KMS-11 (cell line): ENCODE results near the gene VAC14.

Source experiments
- H2AFZ ChIP-seq: fragments of 200-600 bp; sonication (generic); 2 replicates; pipeline ENCODE4 v1.6.1; 2016; ENCODE audit warnings: antibody characterized with exemption, mixed run types, low read depth
- H3K27ac ChIP-seq: fragments of 200-600 bp; sonication (generic); 2 replicates; pipeline ENCODE4 v1.6.1; 2016; ENCODE audit warnings: mild to moderate bottlenecking, mixed run types
- H3K27me3 ChIP-seq: fragments of 200-600 bp; sonication (generic); 2 replicates; pipeline ENCODE4 v1.6.1; 2017; ENCODE audit warnings: mild to moderate bottlenecking, low read depth, mixed run types, moderate library complexity; ENCODE audit not compliant: insufficient read depth
- H3K36me3 ChIP-seq: fragments of 200-600 bp; sonication (generic); 2 replicates; pipeline ENCODE4 v1.6.1; 2017; ENCODE audit warnings: mild to moderate bottlenecking, mixed run types; ENCODE audit not compliant: insufficient read depth
- H3K4me1 ChIP-seq: fragments of 200-600 bp; sonication (generic); 2 replicates; pipeline ENCODE4 v1.6.1; 2016; ENCODE audit warnings: mild to moderate bottlenecking, low read depth, mixed run types; ENCODE audit not compliant: poor library complexity, severe bottlenecking
- H3K4me2 ChIP-seq: fragments of 200-600 bp; sonication (generic); 2 replicates; pipeline ENCODE4 v1.7.0; 2016; ENCODE audit warnings: mild to moderate bottlenecking, mixed run types
- H3K4me3 ChIP-seq: fragments of 200-600 bp; sonication (generic); IDR thresholded peaks from 2 replicates; pipeline ENCODE4 v1.6.1; 2017; ENCODE audit warnings: low read depth, low read length, mixed read lengths; ENCODE audit not compliant: insufficient read depth
- H3K79me2 ChIP-seq: fragments of 200-600 bp; sonication (generic); 2 replicates; pipeline ENCODE4 v1.6.1; 2016; ENCODE audit warnings: low read depth, mixed run types; ENCODE audit not compliant: insufficient read depth
- H3K9ac ChIP-seq: fragments of 200-600 bp; sonication (generic); 2 replicates; pipeline ENCODE4 v1.6.1; 2016; ENCODE audit warnings: mild to moderate bottlenecking, mixed run types
- H4K20me1 ChIP-seq: fragments of 200-600 bp; sonication (generic); 2 replicates; pipeline ENCODE4 v1.6.1; 2016; ENCODE audit warnings: mild to moderate bottlenecking, mixed run types; ENCODE audit not compliant: insufficient read depth
- TF ChIP-seq, protein P1 (sequence below): fragments of 200-600 bp; sonication (generic); conservative IDR thresholded peaks from 2 replicates; pipeline ENCODE4 v1.6.1; 2017; ENCODE audit warnings: low read depth, mild to moderate bottlenecking, antibody characterized with exemption, low read length, moderate library complexity, mixed read lengths

The VAC14 gene

GRCh38 chr16:70710422-70711210 lies 90.3 kb downstream of the VAC14 start:
- TF ChIP-seq, protein P1, sequence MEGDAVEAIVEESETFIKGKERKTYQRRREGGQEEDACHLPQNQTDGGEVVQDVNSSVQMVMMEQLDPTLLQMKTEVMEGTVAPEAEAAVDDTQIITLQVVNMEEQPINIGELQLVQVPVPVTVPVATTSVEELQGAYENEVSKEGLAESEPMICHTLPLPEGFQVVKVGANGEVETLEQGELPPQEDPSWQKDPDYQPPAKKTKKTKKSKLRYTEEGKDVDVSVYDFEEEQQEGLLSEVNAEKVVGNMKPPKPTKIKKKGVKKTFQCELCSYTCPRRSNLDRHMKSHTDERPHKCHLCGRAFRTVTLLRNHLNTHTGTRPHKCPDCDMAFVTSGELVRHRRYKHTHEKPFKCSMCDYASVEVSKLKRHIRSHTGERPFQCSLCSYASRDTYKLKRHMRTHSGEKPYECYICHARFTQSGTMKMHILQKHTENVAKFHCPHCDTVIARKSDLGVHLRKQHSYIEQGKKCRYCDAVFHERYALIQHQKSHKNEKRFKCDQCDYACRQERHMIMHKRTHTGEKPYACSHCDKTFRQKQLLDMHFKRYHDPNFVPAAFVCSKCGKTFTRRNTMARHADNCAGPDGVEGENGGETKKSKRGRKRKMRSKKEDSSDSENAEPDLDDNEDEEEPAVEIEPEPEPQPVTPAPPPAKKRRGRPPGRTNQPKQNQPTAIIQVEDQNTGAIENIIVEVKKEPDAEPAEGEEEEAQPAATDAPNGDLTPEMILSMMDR, result no peak
- H3K27me3 ChIP-seq, result no peaks in the 10 kb centered on the region
- no peaks in the 10 kb centered on the region for H3K4me1 ChIP-seq
- no peak overlapping the region for H3K9ac ChIP-seq
- H3K79me2 ChIP-seq, result no peaks in the 10 kb centered on the region
- no peak overlapping the region for H3K4me2 ChIP-seq
- no peak overlapping the region for H3K4me3 ChIP-seq
- no peak overlapping the region for H3K27ac ChIP-seq
- no peaks in the 10 kb centered on the region for H4K20me1 ChIP-seq
- no peaks in the 10 kb centered on the region for H3K36me3 ChIP-seq
- H2AFZ ChIP-seq, result no peak overlapping the region

DNA sequence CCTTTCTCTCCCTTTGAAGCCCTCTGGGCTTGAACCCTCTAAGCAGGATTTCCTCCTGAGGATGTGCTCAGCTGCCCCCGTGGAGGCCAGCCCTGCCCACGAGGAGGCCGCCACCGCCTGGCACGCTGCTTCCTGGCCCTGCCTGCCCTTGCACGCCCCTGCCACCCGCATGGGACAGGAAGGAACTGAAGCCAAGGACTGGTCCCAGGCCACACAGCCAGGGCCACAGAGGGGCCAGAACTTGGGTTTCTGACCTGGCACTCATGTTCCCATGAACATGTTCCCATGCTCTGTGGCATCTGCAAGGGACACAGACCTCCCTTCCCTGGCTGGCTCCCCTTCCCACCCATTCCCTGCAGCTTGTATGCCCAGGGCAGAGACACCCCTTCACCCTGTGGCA lies 91.0 kb downstream of the VAC14 start:
- no peak overlapping the region for H2AFZ ChIP-seq
- TF ChIP-seq, protein P1, result no peak
- no peaks in the 10 kb centered on the region for H3K4me1 ChIP-seq
- no peaks in the 10 kb centered on the region for H3K27me3 ChIP-seq
- no peaks in the 10 kb centered on the region for H4K20me1 ChIP-seq
- H3K9ac ChIP-seq, result no peak overlapping the region
- no peak overlapping the region for H3K4me2 ChIP-seq
- H3K4me3 ChIP-seq, result no peak overlapping the region
- H3K79me2 ChIP-seq, result no peaks in the 10 kb centered on the region
- H3K36me3 ChIP-seq, result no peaks in the 10 kb centered on the region
- H3K27ac ChIP-seq, result no peak overlapping the region

- no peaks in the 10 kb centered on the region for H3K27me3 ChIP-seq
- H4K20me1 ChIP-seq, result no peaks in the 10 kb centered on the region
- no peak overlapping the region for H2AFZ ChIP-seq
- H3K4me2 ChIP-seq, result no peak overlapping the region
- H3K4me1 ChIP-seq, result no peaks in the 10 kb centered on the region
- H3K9ac ChIP-seq, result no peak overlapping the region
- no peak overlapping the region for H3K27ac ChIP-seq
- no peak overlapping the region for H3K4me3 ChIP-seq
- H3K36me3 ChIP-seq, result no peaks in the 10 kb centered on the region
- TF ChIP-seq, protein P1, result no peak
- no peaks in the 10 kb centered on the region for H3K79me2 ChIP-seq
Observed at GRCh38 chr16:70709457-70709856, 91.5 kb downstream of the VAC14 start.

GRCh38 chr16:70708366-70709246 lies 92.4 kb downstream of the VAC14 start:
- Histone ChIP-seq H2AFZ (no peak overlapping the region), H3K27me3 (no peaks in the 10 kb centered on the region), H3K9ac (no peak overlapping the region), H3K27ac (no peak overlapping the region), H4K20me1 (no peaks in the 10 kb centered on the region), H3K4me1 (no peaks in the 10 kb centered on the region), H3K4me3 (no peak overlapping the region), H3K79me2 (no peaks in the 10 kb centered on the region), H3K36me3 (no peaks in the 10 kb centered on the region), H3K4me2 (no peak overlapping the region)
- TF ChIP-seq, protein P1, result no peak
